ENCODE measurements around the gene CAPZA2. TPM values are rescaled to one million over a fixed set of nuclear protein-coding genes. Genes with fewer than 3 reads are reported as not detected.

The CAPZA2 gene
- total and polyA plus RNA-seq, 9 of the 15 experiments (the other 6 are each of a cell fraction or from before 2014, with no cell fraction given), result 67.0 to 524 (median 176) TPM

DNA sequence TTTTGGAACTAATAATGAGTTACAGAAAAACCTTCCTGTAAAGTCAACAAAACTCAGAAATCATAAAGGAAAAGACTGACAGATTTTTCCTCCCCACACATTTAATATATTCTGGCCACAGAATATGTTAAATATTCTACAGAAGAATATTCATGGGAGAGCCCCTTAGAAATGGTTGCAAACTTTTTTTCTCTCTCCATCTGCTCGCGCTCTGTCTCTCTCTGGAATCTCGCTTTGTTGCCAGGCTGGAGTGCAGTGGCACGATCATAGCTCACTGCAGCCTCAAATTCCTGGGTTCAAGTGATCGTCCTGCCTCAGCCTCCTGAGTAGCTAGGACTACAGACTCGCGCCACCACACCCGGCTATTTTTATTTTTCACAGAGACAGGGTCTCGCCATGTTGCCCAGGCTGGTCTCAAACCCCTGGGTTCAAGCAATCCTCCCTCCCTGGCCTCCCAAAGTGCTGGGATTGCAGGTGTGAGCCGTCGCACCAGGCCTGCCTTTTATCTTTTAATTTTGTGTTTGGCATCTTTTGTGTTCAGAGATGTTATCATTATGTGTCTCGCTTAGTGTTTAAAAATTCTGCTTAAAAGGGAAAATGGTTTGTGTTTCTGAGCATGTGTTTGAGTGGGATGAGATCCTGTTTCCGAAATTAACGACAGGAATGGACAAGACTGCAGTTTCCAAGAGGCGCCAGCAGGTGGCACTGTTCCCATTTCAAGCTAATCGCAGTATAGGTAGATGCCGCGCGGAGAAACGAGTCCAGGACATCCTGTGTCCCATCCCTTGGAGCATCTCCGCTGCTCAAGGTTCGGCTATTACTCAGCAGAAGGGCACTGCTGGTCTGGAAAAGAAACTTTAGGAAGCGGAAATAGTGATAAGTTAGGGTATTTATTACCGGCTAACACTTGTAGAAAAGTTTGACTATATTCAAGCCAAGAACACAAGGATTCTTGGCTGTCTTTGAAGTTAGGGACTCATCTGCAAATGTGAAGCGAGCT is 67.8 kb downstream of the CAPZA2 start (continued):
- TF ChIP-seq ZNF609 (CRISPR knock-in tag; IDR thresholded peaks at IDR 0.05; ENCODE audit: borderline replicate concordance) (no peak), PRPF4 (IDR thresholded peaks at IDR 0.05; ENCODE audit: insufficient read depth, low read depth, low read length, poor library complexity, severe bottlenecking) (no peak), ZSCAN29 (IDR thresholded peaks at IDR 0.05) (no peak), ZNF263 (CRISPR knock-in tag; IDR thresholded peaks at IDR 0.05; ENCODE audit: borderline replicate concordance) (0 out of 2 replicates have a peak, but pooled peaks have one; percentile 19), MTA3 (IDR thresholded peaks at IDR 0.05; ENCODE audit: borderline replicate concordance) (no peak; the same call in 1 of the 2 replicates), ESRRB (CRISPR knock-in tag; IDR thresholded peaks at IDR 0.05; ENCODE audit: borderline replicate concordance) (no peak), DEAF1 (CRISPR knock-in tag; IDR thresholded peaks at IDR 0.05) (peak; percentile 95), ZNF280B (CRISPR knock-in tag; IDR thresholded peaks at IDR 0.05) (no peak), ARID2 (IDR thresholded peaks at IDR 0.05) (peak; percentile 84), ETV1 (tag; conservative IDR thresholded peaks at IDR 0.05; ENCODE audit: low read depth) (peak; percentile 68), BCOR (IDR thresholded peaks at IDR 0.05) (peak; percentile 47; the same call in 1 of the 2 replicates), FOXK2 (conservative IDR thresholded peaks at IDR 0.05 in 1 of 2, IDR thresholded peaks at IDR 0.05 in 1 of 2; ENCODE audit: low read depth in 2 of 2) (peak; percentile 27 to 57; a peak in 1 of 4 replicates), CHCHD3 (CRISPR knock-in tag; IDR thresholded peaks at IDR 0.05) (no peak), ZEB2 (IDR thresholded peaks at IDR 0.05) (peak; percentile 93), MNT (conservative IDR thresholded peaks at IDR 0.05) (0 out of 4 replicates have a peak, but pooled peaks of 1 of the 2 experiments have one; percentile 10), KHSRP (IDR thresholded peaks at IDR 0.05) (0 out of 2 replicates have a peak, but pooled peaks have one; percentile 11)

All from K562 (cell line).